Stimulated activated CD8-positive, alpha-beta memory T cell treated with anti-CD3 and anti-CD28 coated beads, Interleukin-15, amount 100 ng/mL, for 24 hours (primary cell): Measurements from ENCODE around the gene CLTCL1.
"Not testable (repeated sequence)": the region's sequence is repeated elsewhere in the genome, so short reads cannot be mapped to it uniquely, and the experiment has no call there.

Source experiments
- DNase-seq: peaks from one replicate; pipeline ENCODE4 v3.0.0-alpha.2; 2020; ENCODE audit warnings: low read depth

Gene CLTCL1

DNA sequence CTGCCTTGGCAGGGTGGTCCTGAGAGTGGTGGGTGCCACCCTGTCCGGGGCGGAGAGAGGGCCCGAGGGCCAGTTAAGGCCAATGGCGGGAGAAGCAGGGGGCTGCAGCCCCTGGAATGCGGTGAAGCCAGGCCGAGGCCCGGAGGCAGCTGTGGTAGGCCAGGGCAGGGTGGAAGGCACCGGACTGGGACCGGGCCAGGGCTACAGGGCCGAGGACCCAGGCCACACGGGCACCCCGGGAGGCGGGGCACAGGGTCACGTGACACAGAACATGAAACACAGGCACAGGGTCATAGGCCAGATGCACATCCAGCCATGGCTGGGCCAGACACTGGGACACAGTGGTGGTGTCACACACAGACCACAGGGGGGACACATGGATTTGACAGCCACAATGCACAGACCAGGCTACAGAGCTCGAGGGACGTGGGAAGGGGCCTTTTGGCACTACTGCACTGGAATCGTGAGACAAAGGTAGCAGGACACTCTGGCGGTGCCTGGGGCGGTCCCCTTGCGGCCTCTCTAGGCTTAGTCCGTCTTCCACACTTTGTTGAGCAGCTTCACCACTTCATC lies 115.8 kb downstream of the CLTCL1 start:
- DNase-seq, result no peak

DNA sequence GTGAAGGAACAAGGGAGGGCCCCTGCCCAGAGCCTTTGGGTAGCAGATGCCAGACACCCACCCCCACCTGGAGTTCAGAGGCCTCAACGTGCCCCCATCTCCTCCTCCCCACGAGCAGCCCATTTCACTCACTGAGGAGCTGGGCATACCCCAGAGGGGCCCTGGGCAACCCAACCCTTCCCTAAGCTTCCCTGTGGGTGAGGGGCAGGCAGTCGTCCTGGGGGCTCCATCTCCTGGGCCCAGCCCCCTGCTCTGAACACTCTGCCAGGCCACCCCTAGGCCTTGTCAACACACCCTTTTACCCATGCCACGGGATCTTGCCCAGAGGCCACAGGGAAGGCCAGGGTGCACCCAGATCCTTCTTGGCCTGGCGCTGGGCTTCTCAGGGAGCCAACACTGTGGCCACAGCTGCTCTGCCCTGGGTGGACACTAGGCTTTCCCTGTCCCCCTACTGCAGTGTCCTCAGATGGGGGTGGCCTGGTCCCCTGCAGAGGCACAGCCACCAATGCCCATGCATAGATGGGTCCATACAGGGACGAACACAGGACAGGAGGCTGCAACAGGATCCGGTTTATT lies 116.4 kb downstream of the CLTCL1 start:
- no peak for DNase-seq

DNA sequence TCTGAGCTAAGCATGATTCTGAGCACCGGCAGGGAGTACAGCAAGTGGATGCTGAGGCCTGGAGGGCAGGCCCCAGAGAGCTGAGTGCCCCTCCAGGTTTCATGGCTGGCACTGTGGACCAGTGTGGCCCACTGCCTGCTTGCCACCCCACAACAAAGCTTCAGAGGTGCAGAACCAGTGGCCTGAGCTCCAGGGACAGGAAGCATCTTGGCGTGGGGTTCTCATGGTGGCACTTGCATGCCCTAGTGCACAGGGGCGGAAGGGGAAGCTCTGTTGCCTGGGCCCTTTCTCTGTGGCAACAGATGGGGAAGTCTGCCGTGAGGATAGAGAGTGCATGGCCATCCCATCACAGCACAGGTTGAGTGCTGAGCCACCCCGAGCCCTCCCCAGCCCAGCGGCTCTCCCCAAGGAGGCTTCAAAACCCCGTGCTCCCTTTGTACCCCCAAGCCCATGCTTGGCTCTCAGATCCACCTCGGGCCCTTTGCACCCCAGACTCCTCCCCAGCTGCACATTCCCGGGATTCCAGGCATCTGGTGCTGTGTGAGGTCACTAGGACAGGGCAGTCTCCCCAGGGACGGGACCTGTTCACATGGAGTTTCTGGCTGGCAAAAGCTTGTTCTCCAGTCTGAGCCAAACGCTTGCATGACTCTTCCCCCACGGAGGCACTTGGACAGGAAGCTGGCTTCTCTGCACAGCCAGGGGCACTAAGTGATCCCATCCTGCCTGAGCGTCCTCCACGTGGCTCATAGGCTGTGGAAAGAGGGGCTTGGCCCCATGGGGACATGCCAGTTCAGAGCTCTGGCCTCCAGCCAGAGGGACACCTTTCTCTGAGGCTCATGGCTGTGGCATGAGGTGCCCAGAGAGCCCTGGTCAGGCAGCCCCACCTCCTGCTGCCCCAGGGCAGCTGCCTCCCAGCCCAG lies 117.2 kb downstream of the CLTCL1 start:
- no peak for DNase-seq

DNA sequence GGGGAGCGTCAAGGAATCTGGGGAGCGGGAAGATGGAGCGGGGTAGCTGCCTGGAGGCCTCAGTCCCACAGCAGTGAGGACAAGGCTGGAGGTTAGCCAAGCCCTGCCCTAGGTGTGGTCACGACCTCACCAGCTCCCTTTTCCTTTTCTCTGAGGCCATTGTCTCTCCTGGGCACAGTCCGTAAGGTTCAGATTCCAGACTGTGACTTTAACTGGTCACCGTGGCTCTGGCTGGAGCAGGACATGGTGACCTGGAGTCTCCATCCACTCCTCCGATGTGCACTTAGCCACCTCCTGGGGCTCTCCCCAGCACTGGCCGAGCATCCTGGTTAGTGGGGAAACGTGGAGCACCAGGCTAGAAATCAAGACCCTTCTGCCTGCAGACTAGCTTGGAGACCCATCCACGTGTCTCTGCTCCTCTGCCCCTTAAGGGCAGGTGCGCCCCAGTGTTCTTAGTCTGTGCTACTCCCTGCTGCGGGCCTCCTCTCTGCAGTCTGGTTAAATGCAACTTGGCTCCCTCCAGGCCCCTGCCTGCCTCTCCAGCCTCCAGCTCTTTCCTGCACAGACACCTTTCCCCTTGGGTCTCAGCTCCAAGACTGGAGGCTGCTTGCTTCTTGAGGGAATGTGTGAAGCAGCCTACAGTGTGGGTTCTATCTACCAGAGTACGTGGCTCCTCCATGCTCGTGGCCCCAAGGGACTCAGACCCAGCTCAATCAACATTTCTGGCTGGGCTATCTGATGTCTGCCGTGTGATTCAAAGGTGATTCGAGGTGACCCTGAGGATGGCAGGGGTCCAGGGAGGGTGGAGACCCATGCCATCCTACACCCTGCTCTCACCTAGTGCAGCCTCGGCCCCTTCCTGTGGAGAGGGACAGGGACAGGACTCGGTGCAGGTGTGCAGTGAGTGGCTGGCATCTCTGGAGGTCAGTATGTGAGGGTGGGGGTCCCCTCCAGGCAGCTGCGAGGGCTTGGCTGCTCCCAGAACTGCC lies 118.2 kb downstream of the CLTCL1 start:
- DNase-seq, result no peak

DNA sequence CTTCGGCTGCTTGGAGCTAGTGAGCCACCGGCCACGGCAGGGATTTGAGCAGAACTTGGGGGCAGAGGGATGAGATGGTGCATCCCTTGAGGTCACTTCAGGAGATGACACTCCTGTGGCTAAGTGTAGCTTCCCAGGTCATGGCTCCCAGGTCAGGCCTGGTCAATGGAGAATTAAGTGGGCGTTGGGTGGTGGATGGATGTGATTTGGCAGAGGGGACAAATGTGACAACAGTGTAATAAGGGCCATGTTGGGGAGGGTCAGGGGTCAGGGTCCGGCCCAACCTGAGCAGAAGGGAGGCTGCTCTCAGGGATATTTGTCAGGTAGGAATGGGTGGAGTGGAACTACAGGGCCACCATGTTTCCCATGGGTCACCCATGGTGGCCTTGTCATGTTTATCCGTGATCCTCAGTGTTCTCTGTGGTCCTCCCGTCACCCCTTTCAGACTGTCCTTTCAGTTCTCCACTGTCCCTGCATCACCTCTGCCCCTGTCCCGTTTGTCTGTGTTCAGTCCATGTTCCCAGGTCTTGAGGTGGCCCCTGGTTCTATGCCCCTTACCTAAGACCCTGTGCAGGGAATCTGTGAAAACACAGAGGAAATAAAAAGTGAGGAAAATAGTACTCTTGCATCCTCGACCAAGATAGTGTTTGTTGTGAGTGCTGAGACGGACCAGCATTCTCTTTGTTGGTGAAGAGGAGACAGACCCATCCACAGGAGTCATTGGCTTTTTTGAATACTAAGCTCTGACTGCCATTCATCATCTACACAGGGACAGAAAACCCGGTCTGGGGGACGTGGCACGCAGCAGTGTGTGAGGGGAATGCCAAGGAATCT lies 119.1 kb downstream of the CLTCL1 start:
- DNase-seq, result no peak

DNA sequence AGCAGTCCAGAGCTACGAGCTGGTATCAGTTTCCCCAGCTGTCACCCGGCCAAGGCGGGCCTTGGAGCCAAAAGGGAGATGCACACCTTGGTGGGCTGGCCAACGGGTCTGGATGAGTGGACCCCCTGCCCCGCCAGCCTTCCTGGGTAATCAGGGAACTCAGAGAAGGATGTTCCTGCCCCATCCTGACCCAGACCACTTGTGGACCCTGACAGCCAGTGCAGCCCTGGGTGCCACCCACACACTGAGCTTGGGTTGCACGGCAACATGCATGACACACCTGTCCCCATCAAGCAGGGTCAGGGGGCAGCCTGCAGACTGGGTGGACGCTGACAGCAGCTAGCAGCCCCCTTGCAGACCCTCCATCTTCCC lies 121.6 kb downstream of the CLTCL1 start:
- DNase-seq, result no peak

DNA sequence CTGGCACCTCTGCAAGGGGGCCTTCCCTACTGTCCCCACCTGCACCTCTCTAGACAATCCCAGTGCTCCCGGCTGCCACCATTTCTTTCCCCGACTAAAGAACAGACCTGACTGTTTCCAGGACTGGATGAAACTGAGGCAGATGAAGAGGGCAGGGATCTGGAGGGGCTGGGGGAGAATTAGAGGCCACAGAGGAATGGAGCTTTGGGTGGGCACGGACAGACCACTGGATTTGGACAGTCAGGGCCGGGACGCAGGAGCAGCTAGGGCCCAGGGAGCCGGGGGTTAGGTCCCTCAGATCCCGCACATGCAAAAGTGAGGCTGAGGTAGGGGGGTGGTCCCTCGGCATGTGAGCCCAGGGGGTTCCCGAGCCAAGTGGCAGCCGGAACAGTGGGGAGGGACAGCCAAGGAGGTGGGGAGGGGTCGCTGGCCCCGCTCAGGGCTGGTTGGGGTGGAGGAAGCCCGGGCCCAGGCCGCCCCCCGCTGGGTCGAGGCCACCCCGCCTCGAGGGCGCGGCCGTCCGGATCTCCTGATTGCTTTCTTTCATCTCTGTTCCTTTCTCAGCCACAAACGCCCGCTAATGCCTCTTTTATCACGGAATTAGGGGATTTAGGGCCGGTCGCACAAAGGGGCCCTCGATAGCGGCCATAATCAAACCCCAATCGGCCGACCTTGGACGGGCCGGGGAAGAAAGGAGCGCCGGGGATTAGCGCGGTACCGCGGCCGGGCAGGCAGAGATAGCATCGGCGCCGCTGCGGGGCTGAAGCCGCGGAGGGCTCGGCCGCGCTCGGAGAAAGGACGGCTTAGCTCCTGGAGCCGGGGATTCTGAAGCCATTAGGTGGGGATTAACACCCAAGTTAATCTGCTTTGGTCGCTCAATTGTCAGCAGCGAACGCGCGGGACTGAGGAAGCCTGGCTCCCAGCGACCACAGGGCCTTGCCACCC lies 122.2 kb downstream of the CLTCL1 start:
- DNase-seq, result no peak

DNA sequence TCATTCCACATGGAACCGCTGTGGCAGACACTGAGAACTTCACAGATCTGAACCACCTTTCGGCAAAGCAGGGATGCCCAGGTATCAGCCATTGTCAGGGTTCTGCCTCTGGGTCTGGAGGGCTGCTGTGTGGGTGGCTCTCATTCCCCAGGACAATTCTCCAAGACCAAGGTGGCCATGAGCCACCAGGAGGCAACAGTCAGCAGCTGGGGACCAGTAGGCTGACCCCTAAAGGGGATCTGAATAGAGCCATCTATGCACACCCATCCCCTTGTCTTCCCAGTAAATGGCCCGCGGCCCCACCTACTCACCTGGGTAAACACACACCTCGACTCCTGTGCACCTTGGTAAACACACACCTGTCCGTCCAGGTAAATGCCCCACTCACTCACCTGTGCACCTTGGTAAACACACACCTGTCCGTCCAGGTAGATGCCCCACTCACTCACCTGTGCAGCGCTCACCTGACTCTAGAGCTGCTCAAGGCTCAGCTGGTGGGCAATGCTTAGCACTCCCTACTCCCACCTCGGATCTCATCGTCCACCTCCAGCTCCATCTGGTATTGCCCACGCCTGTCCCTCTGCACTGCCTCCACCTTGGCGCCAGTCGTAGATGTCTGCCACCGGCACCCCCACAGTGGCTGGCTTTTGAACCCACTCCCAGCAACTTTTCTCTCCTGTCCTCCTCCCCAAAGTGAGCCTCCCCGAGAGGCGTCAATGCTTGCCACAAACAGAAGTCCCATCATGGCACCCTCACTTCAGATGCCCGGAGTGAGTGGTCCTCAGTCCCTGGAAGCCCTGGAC lies 123.2 kb downstream of the CLTCL1 start:
- DNase-seq, result no peak

DNA sequence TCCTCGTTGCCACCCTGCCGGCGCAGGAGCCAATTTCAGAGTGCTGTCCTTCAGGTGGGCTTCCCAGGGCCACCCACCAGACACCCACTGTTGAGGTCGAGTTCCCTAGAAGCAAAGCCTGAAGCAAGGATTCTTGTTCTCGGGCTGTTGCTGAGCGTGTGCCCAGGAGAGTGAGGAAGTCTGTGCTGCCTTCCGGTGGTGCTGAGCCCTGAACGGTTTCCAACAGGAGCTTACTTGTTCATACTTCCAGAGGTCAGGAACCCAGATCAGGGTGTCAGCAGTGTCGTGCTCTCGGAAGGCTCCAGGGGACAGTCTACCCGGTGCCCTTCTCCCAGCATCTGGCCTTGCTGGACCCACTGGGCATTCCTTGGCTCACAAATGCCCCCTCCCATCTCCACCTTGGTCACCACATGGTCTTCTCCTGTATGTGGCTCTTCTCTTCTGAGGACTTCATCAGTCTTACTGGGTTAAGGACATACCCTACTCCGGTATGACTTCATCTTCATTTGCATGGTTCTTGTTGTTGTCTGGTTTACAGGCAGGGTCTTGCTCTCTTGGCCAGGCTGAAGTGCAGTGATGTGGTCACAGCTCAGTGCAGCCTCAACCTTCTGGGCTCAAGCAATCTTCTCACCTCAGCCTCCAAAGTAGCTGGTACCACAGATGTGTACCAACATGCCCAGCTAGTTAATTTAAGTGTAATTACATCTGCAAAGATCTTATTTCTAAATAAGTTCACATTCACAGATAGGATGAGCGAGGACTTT lies 124.2 kb downstream of the CLTCL1 start:
- DNase-seq, result no peak

DNA sequence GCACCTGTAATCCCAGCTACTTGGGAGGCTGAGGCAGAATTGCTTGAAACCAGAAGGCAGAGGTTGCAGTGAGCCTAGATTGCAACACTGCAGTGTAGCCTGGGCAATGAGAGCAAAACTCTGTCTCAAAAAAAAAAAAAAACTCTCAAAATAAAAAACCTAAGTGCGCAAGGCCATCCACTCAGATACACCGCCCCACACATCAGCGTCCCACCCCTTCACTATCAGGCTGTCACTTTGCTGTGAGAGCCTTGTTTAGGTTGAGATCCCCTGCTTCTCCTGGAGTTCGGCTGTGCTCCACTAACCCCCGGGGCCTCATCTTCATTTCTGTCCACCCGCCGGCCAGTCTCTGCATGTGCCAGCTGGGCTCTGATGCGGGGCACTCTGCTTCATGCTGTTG lies 125.1 kb downstream of the CLTCL1 start:
- DNase-seq, result no peak

DNA sequence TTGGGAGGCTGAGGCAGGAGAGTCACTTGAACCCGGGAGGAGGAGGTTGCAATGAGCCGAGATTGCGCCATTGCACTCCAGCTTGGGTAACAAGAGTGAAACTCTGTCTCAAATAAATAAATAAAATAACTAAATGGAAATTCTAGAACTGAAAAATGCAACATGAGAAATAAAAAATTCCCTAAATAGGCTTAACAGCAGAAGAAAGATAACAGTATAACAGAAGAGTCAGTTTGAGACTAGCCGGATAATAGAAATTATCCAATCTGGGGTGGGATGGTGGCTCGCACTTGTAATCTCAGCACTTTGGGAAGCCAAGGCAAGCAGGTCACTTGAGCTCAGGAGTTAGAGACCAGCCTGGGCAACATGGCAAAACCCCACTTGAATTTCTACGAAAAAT lies 127.1 kb downstream of the CLTCL1 start:
- no peak for DNase-seq

DNA sequence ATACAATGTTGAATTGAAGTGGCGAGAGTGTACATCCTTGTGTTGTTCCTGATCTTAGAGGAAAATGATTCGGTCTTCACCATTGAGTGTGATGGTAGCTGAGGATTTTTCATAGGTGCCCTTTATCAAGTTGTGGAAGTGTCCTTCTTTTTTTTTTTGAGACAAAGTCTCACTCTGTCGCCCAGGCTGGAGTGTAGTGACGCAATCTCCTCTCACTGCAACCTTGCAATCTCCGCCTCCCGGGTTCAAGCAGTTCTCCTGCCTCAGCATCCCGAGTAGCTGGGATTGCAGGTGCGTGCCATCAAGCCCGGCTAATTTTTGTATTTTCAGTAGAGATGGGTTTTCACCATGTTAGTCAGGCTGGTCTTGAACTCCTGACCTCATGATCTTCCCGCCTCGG lies 132.9 kb downstream of the CLTCL1 start:
- DNase-seq, result not testable (repeated sequence)

DNA sequence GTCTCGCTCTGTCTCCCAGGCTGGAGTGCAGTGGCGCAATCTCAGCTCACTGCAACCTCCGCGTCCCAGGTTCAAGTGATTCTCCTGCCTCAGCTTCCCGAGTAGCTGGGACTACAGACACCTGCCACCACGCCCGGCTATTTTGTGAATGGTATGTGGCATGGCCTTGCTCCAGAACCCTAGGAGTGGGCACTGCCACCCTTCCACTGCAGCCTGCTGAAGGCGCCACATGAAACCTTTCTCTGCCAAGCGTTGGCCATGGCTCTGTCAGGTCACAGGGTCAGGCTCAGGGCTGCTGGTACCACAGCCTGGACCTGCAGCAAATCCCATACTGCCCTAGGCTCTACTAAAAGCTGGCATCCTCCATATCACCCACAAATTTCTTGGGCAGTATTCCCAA lies 135.4 kb downstream of the CLTCL1 start:
- not testable (repeated sequence) for DNase-seq

DNA sequence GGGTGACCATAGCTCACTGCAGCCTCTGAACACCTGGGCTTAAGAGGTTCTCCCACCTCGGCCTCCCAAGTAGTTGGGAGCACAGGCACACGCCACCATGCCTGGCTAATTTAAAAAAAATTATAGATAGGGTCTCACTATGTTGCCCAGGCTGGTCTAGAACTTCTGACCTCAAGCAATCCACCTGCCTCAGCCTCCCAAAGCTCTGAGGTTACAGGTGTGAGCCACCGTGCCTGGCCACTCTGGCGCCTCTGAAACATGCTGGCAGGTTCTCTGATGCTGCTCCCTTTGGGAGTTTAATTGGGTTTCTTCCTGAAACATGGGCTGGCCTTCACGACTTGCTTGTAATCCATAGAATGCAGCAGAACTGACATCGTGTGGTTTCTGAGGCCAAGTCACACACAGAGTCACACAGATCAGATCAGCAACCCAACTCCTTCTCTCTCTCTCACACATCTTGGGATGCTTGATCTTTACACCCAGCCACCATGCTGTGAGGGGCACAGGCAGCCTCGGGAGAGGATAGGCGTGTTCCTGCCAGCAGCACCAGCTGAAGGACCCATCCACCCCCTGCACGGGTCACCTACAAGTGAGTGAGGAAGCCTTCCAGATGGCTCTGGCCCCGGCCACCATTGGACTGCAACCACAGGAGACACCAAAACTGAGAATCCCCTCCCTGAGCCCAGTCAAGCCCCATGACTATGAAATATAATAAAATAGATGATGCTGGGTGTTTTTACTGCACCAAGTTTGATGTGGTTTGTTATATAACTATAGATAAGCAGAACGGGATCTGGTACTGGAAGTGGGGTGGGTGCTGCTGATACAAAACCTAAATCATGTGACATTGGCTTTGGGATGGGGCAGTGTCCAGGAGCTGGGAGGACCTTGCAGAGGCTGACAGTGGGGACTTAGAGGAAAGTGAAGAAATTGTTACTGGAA lies 138.3 kb downstream of the CLTCL1 start:
- DNase-seq, result no peak

DNA sequence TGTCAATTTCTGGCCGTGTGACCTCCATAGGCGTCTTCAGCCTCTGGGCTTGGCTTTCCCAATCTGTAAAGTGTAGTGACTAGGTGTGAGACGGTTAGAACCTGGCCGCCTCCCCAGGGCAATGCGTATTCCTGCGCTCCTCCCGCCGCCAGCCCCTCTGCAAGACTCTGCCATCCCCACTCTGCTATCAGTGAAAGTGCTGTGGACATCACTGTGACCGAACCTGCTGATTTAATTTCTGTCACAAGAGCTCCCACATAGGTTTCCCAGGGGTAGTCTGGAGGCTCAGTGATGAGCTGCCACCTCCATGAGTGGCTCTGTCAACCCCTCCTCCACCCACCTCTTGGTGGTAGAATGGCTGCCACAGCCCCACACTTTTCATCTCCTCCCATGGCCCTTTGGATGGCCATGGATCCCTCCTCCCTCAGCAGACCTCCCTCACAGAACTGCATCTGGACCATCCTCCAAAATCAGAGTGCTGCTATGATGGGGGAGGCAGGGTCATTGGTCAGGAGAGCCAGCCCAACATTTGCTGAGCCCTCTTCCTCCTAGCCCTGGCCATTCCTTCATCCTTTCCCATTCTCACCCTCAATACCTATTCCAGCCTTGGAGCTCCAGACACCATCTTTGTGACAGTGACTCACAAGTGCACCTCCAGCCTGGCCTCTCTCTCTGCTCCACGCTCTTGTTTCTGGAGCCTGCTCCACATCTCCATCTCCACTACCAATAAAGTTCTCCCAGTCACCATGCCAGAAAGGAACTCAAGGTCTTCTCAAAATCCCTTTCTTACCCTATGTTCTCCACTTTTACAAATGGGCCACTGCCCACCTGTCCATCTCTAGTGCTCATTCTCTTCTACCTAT lies 140.0 kb downstream of the CLTCL1 start:
- DNase-seq, result no peak
